ENCODE data around the gene TMEM178B.
A peak's percentile ranks its signal among the peaks of the same experiment; 100 is the strongest.

Gene TMEM178B

GRCh38 chr7:141257597-141257996, 183.7 kb downstream of the TMEM178B start:
- Histone ChIP-seq H3K4me2 (no peak overlapping the region), H3K27ac (no peak overlapping the region), H3K79me2 (ENCODE audit: insufficient read depth, low read depth) (no peaks in the 10 kb centered on the region), H3K9ac (no peak overlapping the region), H4K20me1 (ENCODE audit: insufficient read depth) (no peaks in the 10 kb centered on the region), H3K27me3 (ENCODE audit: insufficient read depth, low read depth) (no peaks in the 10 kb centered on the region), H3K4me3 (IDR thresholded peaks at IDR 0.05; ENCODE audit: insufficient read depth, low read depth, low read length) (no peak overlapping the region), H3K36me3 (ENCODE audit: insufficient read depth) (no peaks in the 10 kb centered on the region), H2AFZ (ENCODE audit: low read depth) (no peak overlapping the region), H3K4me1 (ENCODE audit: low read depth, poor library complexity, severe bottlenecking) (no peaks in the 10 kb centered on the region)
- TF ChIP-seq CTCF (conservative IDR thresholded peaks at IDR 0.05; ENCODE audit: low read depth, low read length): no peak

GRCh38 chr7:141258559-141258958, 184.7 kb downstream of the TMEM178B start:
- TF ChIP-seq CTCF (conservative IDR thresholded peaks at IDR 0.05; ENCODE audit: low read depth, low read length): no peak
- H3K4me2 ChIP-seq: no peak overlapping the region
- H3K27ac ChIP-seq: no peak overlapping the region
- H3K27me3 ChIP-seq (ENCODE audit: insufficient read depth, low read depth): no peaks in the 10 kb centered on the region
- H3K36me3 ChIP-seq (ENCODE audit: insufficient read depth): no peaks in the 10 kb centered on the region
- H3K4me3 ChIP-seq (IDR thresholded peaks at IDR 0.05; ENCODE audit: insufficient read depth, low read depth, low read length): no peak overlapping the region
- no peaks in the 10 kb centered on the region for H4K20me1 ChIP-seq (ENCODE audit: insufficient read depth)
- H3K79me2 ChIP-seq (ENCODE audit: insufficient read depth, low read depth): no peaks in the 10 kb centered on the region
- H3K9ac ChIP-seq: no peak overlapping the region
- no peak overlapping the region for H2AFZ ChIP-seq (ENCODE audit: low read depth)
- H3K4me1 ChIP-seq (ENCODE audit: low read depth, poor library complexity, severe bottlenecking): no peaks in the 10 kb centered on the region

- no peaks in the 10 kb centered on the region for H4K20me1 ChIP-seq (ENCODE audit: insufficient read depth)
- no peaks in the 10 kb centered on the region for H3K36me3 ChIP-seq (ENCODE audit: insufficient read depth)
- no peak overlapping the region for H3K4me2 ChIP-seq
- no peaks in the 10 kb centered on the region for H3K27me3 ChIP-seq (ENCODE audit: insufficient read depth, low read depth)
- no peak overlapping the region for H3K4me3 ChIP-seq (IDR thresholded peaks at IDR 0.05; ENCODE audit: insufficient read depth, low read depth, low read length)
- TF ChIP-seq CTCF (conservative IDR thresholded peaks at IDR 0.05; ENCODE audit: low read depth, low read length): peak; percentile 36; the same call in 1 of the 2 replicates
- H3K27ac ChIP-seq: no peak overlapping the region
- H3K9ac ChIP-seq: no peak overlapping the region
- no peak overlapping the region for H2AFZ ChIP-seq (ENCODE audit: low read depth)
- H3K79me2 ChIP-seq (ENCODE audit: insufficient read depth, low read depth): no peaks in the 10 kb centered on the region
- H3K4me1 ChIP-seq (ENCODE audit: low read depth, poor library complexity, severe bottlenecking): no peaks in the 10 kb centered on the region
These were observed 188.5 kb downstream of the TMEM178B start for GRCh38 chr7:141262101-141263090.

GRCh38 chr7:141263508-141263907, 189.6 kb downstream of the TMEM178B start:
- no peaks in the 10 kb centered on the region for H3K79me2 ChIP-seq (ENCODE audit: insufficient read depth, low read depth)
- H4K20me1 ChIP-seq (ENCODE audit: insufficient read depth): no peaks in the 10 kb centered on the region
- H3K27me3 ChIP-seq (ENCODE audit: insufficient read depth, low read depth): no peaks in the 10 kb centered on the region
- H3K4me1 ChIP-seq (ENCODE audit: low read depth, poor library complexity, severe bottlenecking): peaks cover 6% of the 10 kb centered on the region
- no peak overlapping the region for H3K27ac ChIP-seq
- no peak for TF ChIP-seq CTCF (conservative IDR thresholded peaks at IDR 0.05; ENCODE audit: low read depth, low read length)
- H3K9ac ChIP-seq: no peak overlapping the region
- no peak overlapping the region for H3K4me2 ChIP-seq
- H3K36me3 ChIP-seq (ENCODE audit: insufficient read depth): no peaks in the 10 kb centered on the region
- H2AFZ ChIP-seq (ENCODE audit: low read depth): no peak overlapping the region
- no peak overlapping the region for H3K4me3 ChIP-seq (IDR thresholded peaks at IDR 0.05; ENCODE audit: insufficient read depth, low read depth, low read length)
